Astrocyte (in vitro differentiated cells and primary cell): ENCODE measurements around the gene PRR16. TPM values are rescaled to one million over a fixed set of nuclear protein-coding genes. Genes with fewer than 3 reads are reported as not detected.
A peak's percentile ranks its signal among the peaks of the same experiment; 100 is the strongest.

ENCODE experiments used
- DNase-seq: peaks from one replicate; pipeline ENCODE4 v3.0.0-alpha.2; 2010; ENCODE audit warnings: low read depth
- FAIRE-seq: peaks from 2 replicates; lab custom pipeline; 2011; peaks lifted over from hg19 to GRCh38; lab: Jason Lieb, UNC
- H2AFZ ChIP-seq: 2 replicates; pipeline ENCODE4 v1.6.0; 2012; ENCODE audit warnings: low read depth, low read length, inconsistent platforms
- H3K27ac ChIP-seq: 2 replicates; pipeline ENCODE4 v1.5.1; 2011; ENCODE audit warnings: low read depth, low read length, inconsistent platforms
- H3K27me3 ChIP-seq: 2 replicates; pipeline ENCODE4 v1.6.0; 2011; ENCODE audit warnings: low read length, inconsistent platforms; ENCODE audit not compliant: insufficient read depth
- H3K36me3 ChIP-seq: 2 replicates; pipeline ENCODE4 v1.5.1; 2011; ENCODE audit warnings: low read length, inconsistent platforms; ENCODE audit not compliant: insufficient read depth
- H3K4me1 ChIP-seq: 2 replicates; pipeline ENCODE4 v1.5.1; 2011; ENCODE audit warnings: low read length, inconsistent platforms; ENCODE audit not compliant: insufficient read depth
- H3K4me2 ChIP-seq: 2 replicates; pipeline ENCODE4 v1.6.0; 2012; ENCODE audit warnings: low read length, inconsistent platforms
- H3K4me3 ChIP-seq: 2 replicates; pipeline ENCODE4 v1.5.1; 2011; ENCODE audit warnings: low read depth, mild to moderate bottlenecking, low read length, inconsistent platforms; ENCODE audit not compliant: insufficient read depth
- H3K79me2 ChIP-seq: 2 replicates; pipeline ENCODE4 v1.6.0; 2012; ENCODE audit warnings: mild to moderate bottlenecking, low read length, inconsistent platforms; ENCODE audit not compliant: insufficient read depth
- H3K9ac ChIP-seq: 2 replicates; pipeline ENCODE4 v1.6.0; 2012; ENCODE audit warnings: mild to moderate bottlenecking, low read length, inconsistent platforms
- H3K9me3 ChIP-seq: 2 replicates; pipeline ENCODE4 v1.5.1; 2012; ENCODE audit warnings: low read depth, mild to moderate bottlenecking, low read length, inconsistent platforms; ENCODE audit not compliant: insufficient read depth
- H4K20me1 ChIP-seq: 2 replicates; pipeline ENCODE4 v1.6.0; 2012; ENCODE audit warnings: low read length, inconsistent platforms; ENCODE audit not compliant: insufficient read depth
- H3K27ac Mint-ChIP-seq: one replicate; pipeline ENCODE4 v1.8.0; 2021; ENCODE audit warnings: mild to moderate bottlenecking, mixed read lengths; ENCODE audit not compliant: unreplicated experiment
- H3K27me3 Mint-ChIP-seq: one replicate; pipeline ENCODE4 v1.8.0; 2021; ENCODE audit warnings: low read depth, mixed read lengths; ENCODE audit not compliant: unreplicated experiment
- H3K36me3 Mint-ChIP-seq: one replicate; pipeline ENCODE4 v1.8.0; 2021; ENCODE audit warnings: low read depth, mixed read lengths; ENCODE audit not compliant: unreplicated experiment
- H3K4me1 Mint-ChIP-seq: one replicate; pipeline ENCODE4 v1.8.0; 2021; ENCODE audit warnings: low read depth, mixed read lengths; ENCODE audit not compliant: unreplicated experiment
- H3K4me3 Mint-ChIP-seq: one replicate; pipeline ENCODE4 v1.8.0; 2021; ENCODE audit warnings: mild to moderate bottlenecking, moderate library complexity, mixed read lengths; ENCODE audit not compliant: unreplicated experiment
- H3K9me3 Mint-ChIP-seq: one replicate; pipeline ENCODE4 v1.8.0; 2021; ENCODE audit warnings: mild to moderate bottlenecking, mixed read lengths; ENCODE audit not compliant: unreplicated experiment
- CTCF ChIP-seq: IDR thresholded peaks from 2 replicates; pipeline ENCODE4 v1.5.1; 2011; ENCODE audit warnings: low read depth, mild to moderate bottlenecking, inconsistent platforms, low read length, moderate library complexity; ENCODE audit not compliant: insufficient read depth
- EZH2 ChIP-seq: IDR thresholded peaks from 2 replicates; pipeline ENCODE4 v1.6.1; 2012; ENCODE audit warnings: mild to moderate bottlenecking, low read length, inconsistent platforms; ENCODE audit not compliant: insufficient read depth
- total RNA-seq: library from RNA; stranded (reverse); gene quantifications from 2 replicates; pipeline ENCODE4 v1.2.1, GENCODE V29; 2021

The PRR16 gene
- total RNA-seq, 1 donor from 2014 or later = 9.1 TPM

- TF ChIP-seq EZH2 = no peak
- TF ChIP-seq CTCF = no peak
- Mint-ChIP-seq H3K27ac (no peak overlapping the region), H3K4me1 (peaks cover 18% of the 10 kb centered on the region), H3K9me3 (no peaks in the 10 kb centered on the region), H3K36me3 (no peaks in the 10 kb centered on the region), H3K27me3 (no peaks in the 10 kb centered on the region), H3K4me3 (no peak overlapping the region)
- H3K4me2 ChIP-seq = no peak overlapping the region
- no peak overlapping the region for H2AFZ ChIP-seq
- no peak for FAIRE-seq
- no peak for DNase-seq
- H3K9ac ChIP-seq = no peak overlapping the region
- no peaks in the 10 kb centered on the region for H3K9me3 ChIP-seq
- no peaks in the 10 kb centered on the region for H4K20me1 ChIP-seq
- no peak overlapping the region for H3K27ac ChIP-seq
- no peaks in the 10 kb centered on the region for H3K36me3 ChIP-seq
- H3K79me2 ChIP-seq = no peaks in the 10 kb centered on the region
- H3K4me1 ChIP-seq = peaks cover 16% of the 10 kb centered on the region
- no peak overlapping the region for H3K4me3 ChIP-seq
- H3K27me3 ChIP-seq = no peaks in the 10 kb centered on the region
These were observed 157.2 kb downstream of the PRR16 start for GRCh38 chr5:120621339-120621738.

- peak overlapping the region; percentile 45 for H2AFZ ChIP-seq
- peak overlapping the region; percentile 30 for H3K4me3 ChIP-seq
- no peak for TF ChIP-seq CTCF
- no peak for TF ChIP-seq EZH2
- H3K27me3 Mint-ChIP-seq = no peaks in the 10 kb centered on the region
- H4K20me1 ChIP-seq = no peaks in the 10 kb centered on the region
- H3K36me3 Mint-ChIP-seq = no peaks in the 10 kb centered on the region
- no peaks in the 10 kb centered on the region for H3K9me3 Mint-ChIP-seq
- DNase-seq (peak; percentile 65), FAIRE-seq (peak; percentile 94)
- no peak overlapping the region for H3K4me3 Mint-ChIP-seq
- H3K9ac ChIP-seq = peak overlapping the region; percentile 57
- no peaks in the 10 kb centered on the region for H3K36me3 ChIP-seq
- peaks cover 11% of the 10 kb centered on the region for H3K4me1 Mint-ChIP-seq
- peak overlapping the region; percentile 82 for H3K4me2 ChIP-seq
- peak overlapping the region; percentile 51 for H3K27ac Mint-ChIP-seq
- no peaks in the 10 kb centered on the region for H3K9me3 ChIP-seq
- peak overlapping the region; percentile 68 for H3K27ac ChIP-seq
- H3K27me3 ChIP-seq = no peaks in the 10 kb centered on the region
- no peaks in the 10 kb centered on the region for H3K79me2 ChIP-seq
- peaks cover 9% of the 10 kb centered on the region for H3K4me1 ChIP-seq
These were observed 160.0 kb downstream of the PRR16 start for GRCh38 chr5:120624021-120624563.

GRCh38 chr5:120628156-120628555 lies 164.1 kb downstream of the PRR16 start:
- Mint-ChIP-seq H3K4me3 (no peak overlapping the region), H3K27me3 (no peaks in the 10 kb centered on the region), H3K4me1 (peaks cover 11% of the 10 kb centered on the region), H3K27ac (no peak overlapping the region), H3K9me3 (no peaks in the 10 kb centered on the region), H3K36me3 (peaks cover 3% of the 10 kb centered on the region)
- no peak overlapping the region for H3K27ac ChIP-seq
- no peak overlapping the region for H3K9ac ChIP-seq
- FAIRE-seq (no peak), DNase-seq (no peak)
- H3K9me3 ChIP-seq = no peaks in the 10 kb centered on the region
- H3K4me1 ChIP-seq = peaks cover 9% of the 10 kb centered on the region
- no peak for TF ChIP-seq EZH2
- no peak for TF ChIP-seq CTCF
- H4K20me1 ChIP-seq = no peaks in the 10 kb centered on the region
- peaks cover 3% of the 10 kb centered on the region for H3K36me3 ChIP-seq
- H3K27me3 ChIP-seq = no peaks in the 10 kb centered on the region
- no peak overlapping the region for H2AFZ ChIP-seq
- H3K79me2 ChIP-seq = no peaks in the 10 kb centered on the region
- no peak overlapping the region for H3K4me3 ChIP-seq
- no peak overlapping the region for H3K4me2 ChIP-seq
